ENCODE results near the gene CDYL2.

GRCh38 chr16:80700558-80700957 is 103.8 kb downstream of the CDYL2 start:
- TF ChIP-seq, protein P1, sequence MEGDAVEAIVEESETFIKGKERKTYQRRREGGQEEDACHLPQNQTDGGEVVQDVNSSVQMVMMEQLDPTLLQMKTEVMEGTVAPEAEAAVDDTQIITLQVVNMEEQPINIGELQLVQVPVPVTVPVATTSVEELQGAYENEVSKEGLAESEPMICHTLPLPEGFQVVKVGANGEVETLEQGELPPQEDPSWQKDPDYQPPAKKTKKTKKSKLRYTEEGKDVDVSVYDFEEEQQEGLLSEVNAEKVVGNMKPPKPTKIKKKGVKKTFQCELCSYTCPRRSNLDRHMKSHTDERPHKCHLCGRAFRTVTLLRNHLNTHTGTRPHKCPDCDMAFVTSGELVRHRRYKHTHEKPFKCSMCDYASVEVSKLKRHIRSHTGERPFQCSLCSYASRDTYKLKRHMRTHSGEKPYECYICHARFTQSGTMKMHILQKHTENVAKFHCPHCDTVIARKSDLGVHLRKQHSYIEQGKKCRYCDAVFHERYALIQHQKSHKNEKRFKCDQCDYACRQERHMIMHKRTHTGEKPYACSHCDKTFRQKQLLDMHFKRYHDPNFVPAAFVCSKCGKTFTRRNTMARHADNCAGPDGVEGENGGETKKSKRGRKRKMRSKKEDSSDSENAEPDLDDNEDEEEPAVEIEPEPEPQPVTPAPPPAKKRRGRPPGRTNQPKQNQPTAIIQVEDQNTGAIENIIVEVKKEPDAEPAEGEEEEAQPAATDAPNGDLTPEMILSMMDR (conservative IDR thresholded peaks at IDR 0.05; ENCODE audit: low read depth, low read length) = no peak
- TF ChIP-seq EZH2 (IDR thresholded peaks at IDR 0.05; ENCODE audit: low read length, unreplicated experiment) = no peak
